ENCODE results near the gene CNTNAP5. TPM values are rescaled to one million over a fixed set of nuclear protein-coding genes. Genes with fewer than 3 reads are reported as not detected.

Gene CNTNAP5
- total and polyA plus RNA-seq, 9 of the 15 experiments (the other 6 are each of a cell fraction or from before 2014, with no cell fraction given), result not detected

- in situ Hi-C loops (cut with MboI), result no loop called here
- TF ChIP-seq CEBPG (CRISPR knock-in tag; IDR thresholded peaks at IDR 0.05) (no peak), CEBPG (tag; conservative IDR thresholded peaks at IDR 0.05 in 1 of 2, IDR thresholded peaks at IDR 0.05 in 1 of 2) (no peak), CBX3 (IDR thresholded peaks at IDR 0.05; ENCODE audit: borderline replicate concordance in 1 of 2, low read length in 2 of 2) (no peak), CTCFL (IDR thresholded peaks at IDR 0.05; ENCODE audit: borderline replicate concordance, insufficient read depth, low read depth, low read length, poor library complexity, severe bottlenecking) (no peak), PPARD (CRISPR knock-in tag; IDR thresholded peaks at IDR 0.05) (no peak), ARNT (IDR thresholded peaks at IDR 0.05) (no peak), NCOA4 (IDR thresholded peaks at IDR 0.05; ENCODE audit: partially characterized antibody) (no peak), MECOM (CRISPR knock-in tag; IDR thresholded peaks at IDR 0.05) (no peak)
- no TSS peak for BruUV-seq (replicated peaks)
- POLR2A ChIA-PET, result no interaction called here
- H3K9me3 ChIP-seq (replicated peaks; ENCODE audit: control insufficient read depth, insufficient read depth, low read depth, low read length), result no peaks in the 10 kb centered on the region
- no peak overlapping the region for H3K27ac ChIP-seq (ENCODE audit: extremely low read depth, low read depth, low read length)
- CTCF ChIA-PET (ENCODE audit: low intra/inter-chr PET ratio), result no interaction called here
- H3K4me2 ChIP-seq (ENCODE audit: insufficient read depth, low read length), result no peak overlapping the region
- no peaks in the 10 kb centered on the region for H3K79me2 ChIP-seq (ENCODE audit: control insufficient read depth, insufficient read depth, low read length)
- no peaks in the 10 kb centered on the region for H4K20me1 ChIP-seq (replicated peaks; ENCODE audit: control insufficient read depth, insufficient read depth, low read length)
- H2AFZ ChIP-seq (ENCODE audit: low read depth, low read length), result no peak overlapping the region
- ATAC-seq (no peak), FAIRE-seq (no peak), DNase-seq (ENCODE audit: extremely low read depth in 1 of 4, low spot score in 3 of 4) (no peak)
- no peaks in the 10 kb centered on the region for H3K36me3 ChIP-seq (ENCODE audit: control insufficient read depth, insufficient read depth, low read length)
- intact Hi-C loops (cut with micrococcal nuclease), result no loop called here
- H3K4me3 ChIP-seq, result no peak overlapping the region
- no peaks in the 10 kb centered on the region for H3K4me1 ChIP-seq (replicated peaks in 1 of 2; ENCODE audit: control insufficient read depth in 2 of 2, insufficient read depth in 2 of 2, low read length in 2 of 2)
- no peaks in the 10 kb centered on the region for H3K27me3 ChIP-seq (ENCODE audit: control insufficient read depth in 2 of 2, insufficient read depth in 2 of 2, low read length in 2 of 2)
- H3K9me1 ChIP-seq (ENCODE audit: control insufficient read depth, insufficient read depth, low read length), result no peaks in the 10 kb centered on the region
- H3K9ac ChIP-seq (ENCODE audit: insufficient read depth in 1 of 2, low read depth in 2 of 2, low read length in 2 of 2), result no peak overlapping the region
- 0% methylated on average over 2 of the region's 2 CpGs for WGBS (ENCODE audit: insufficient coverage, low coverage, missing lambda C conversion rate)
These were observed 1.4 kb downstream of the CNTNAP5 start for GRCh38 chr2:124026503-124026902.

All from K562 (cell line).